ENCODE results near the gene METTL6.
"Not testable (repeated sequence)": the region's sequence is repeated elsewhere in the genome, so short reads cannot be mapped to it uniquely, and the experiment has no call there.

Gene METTL6

GRCh38 chr3:15427182-15427880, at the start of gene METTL6, which contains the start of gene EAF1:
Gene METTL6 (minus strand): TSS chr3:15427544. CDS start chr3:15426511, 1,033 bp downstream.
Gene EAF1 (plus strand): TSS chr3:15427598. CDS start chr3:15427780, 182 bp downstream.
- DNase-seq (ENCODE audit: low read depth) = peak; percentile 79

- peak; percentile 67 for DNase-seq (ENCODE audit: low read depth)
These were observed 49.0 kb upstream of the METTL6 start for GRCh38 chr3:15476378-15476777.

DNA sequence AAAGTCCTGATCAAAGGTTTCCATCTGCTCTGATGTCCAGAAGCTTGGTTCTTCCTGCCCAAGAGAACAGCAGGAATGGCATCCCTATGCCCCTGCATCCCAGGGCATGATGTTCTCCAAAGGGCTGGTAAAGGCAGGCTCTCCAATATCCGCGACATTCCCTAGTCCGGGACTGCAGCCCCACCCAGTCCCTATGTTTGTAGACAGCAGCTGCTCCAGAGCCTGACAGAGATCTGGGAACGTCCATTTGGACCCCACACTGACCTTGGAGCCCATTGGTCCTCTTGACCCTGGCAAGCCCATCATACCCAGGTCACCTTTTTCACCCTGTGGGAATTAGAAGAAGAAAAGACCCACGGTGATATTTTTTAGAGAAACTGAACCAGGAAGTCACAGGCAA, 47.8 kb upstream of the METTL6 start:
- no peak for DNase-seq (ENCODE audit: low read depth)

DNA sequence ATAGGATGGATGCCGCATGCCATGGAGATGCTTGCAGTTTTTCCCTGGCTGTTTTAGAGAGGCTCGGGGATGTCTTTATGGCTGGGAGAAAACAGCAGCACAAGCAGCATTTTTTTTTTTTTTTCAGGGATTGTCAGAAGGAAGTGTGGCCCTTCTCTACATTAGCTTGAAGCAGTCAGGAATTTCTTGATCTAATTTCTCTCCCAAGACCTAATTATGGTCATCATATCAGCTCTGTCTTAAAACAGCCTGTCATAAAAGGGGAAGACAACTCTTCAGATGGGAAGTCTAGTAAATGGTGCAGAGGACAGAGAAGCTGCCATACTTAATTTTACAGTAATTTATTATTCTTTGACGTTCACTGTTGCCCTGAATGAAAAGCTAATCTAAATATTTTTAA, 44.5 kb upstream of the METTL6 start:
- DNase-seq (ENCODE audit: low read depth) = no peak

DNA sequence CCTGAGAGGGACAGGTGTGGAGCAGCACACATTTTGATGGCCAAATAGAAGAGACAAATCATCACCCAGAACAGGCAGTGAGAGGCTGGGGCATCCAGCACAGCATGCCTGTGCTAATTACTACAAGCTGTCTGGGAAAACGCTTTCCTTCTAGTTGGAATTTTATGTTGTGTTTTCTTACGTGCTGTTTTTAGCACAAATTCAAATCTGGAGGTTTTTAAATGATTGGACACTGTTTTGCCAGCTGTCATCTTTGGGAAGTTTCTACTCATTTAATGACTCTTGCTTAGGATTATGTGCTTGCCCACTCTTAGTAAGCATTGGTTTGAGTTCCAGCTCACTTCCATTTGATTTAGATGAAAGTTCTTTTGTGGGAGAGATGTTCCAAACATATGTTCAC, 43.5 kb upstream of the METTL6 start:
- DNase-seq (ENCODE audit: low read depth) = no peak

DNA sequence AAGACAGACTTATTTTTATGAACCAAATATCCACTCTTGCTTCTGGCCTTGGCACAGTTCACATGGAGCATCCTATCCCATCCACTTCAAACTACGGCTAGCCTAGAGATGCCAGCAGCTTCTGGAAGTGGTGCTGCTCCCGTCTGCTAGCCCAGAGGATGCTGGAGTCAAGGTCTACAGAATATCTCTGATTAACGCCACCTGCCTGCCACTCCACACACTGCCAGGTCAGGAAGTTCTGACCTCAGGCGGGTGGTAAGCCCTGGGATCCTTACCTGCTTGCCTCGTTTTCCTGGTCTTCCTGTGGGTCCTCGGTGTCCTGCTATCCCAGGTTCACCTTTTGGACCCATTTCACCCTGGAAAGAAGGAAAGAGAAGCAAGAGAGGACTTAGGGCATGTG, 42.9 kb upstream of the METTL6 start:
- no peak for DNase-seq (ENCODE audit: low read depth)

GRCh38 chr3:15467227-15468181, 40.2 kb upstream of the METTL6 start:
- DNase-seq (ENCODE audit: low read depth) = no peak

- DNase-seq (ENCODE audit: low read depth) = no peak
These were observed 38.7 kb upstream of the METTL6 start for GRCh38 chr3:15465876-15466585.

DNA sequence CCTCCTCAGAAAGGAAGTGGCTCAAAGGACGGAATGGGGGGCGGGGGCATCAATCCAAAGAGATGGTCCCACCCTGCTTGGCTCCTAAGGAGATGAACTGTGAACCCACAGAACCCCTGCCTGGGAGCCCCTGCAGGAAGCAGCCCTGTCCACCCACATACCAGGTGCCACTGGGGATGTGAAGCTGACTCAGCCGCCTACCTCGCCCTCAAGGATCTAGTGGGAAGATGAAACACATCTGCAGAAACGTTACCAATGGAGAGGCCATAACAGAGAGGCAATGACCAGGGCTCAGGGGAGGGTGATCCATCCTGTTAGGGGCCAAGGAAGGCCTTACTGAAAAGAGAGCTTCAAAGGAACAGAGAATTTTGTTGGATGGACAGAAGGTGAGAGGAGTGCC, 35.1 kb upstream of the METTL6 start:
- no peak for DNase-seq (ENCODE audit: low read depth)

DNA sequence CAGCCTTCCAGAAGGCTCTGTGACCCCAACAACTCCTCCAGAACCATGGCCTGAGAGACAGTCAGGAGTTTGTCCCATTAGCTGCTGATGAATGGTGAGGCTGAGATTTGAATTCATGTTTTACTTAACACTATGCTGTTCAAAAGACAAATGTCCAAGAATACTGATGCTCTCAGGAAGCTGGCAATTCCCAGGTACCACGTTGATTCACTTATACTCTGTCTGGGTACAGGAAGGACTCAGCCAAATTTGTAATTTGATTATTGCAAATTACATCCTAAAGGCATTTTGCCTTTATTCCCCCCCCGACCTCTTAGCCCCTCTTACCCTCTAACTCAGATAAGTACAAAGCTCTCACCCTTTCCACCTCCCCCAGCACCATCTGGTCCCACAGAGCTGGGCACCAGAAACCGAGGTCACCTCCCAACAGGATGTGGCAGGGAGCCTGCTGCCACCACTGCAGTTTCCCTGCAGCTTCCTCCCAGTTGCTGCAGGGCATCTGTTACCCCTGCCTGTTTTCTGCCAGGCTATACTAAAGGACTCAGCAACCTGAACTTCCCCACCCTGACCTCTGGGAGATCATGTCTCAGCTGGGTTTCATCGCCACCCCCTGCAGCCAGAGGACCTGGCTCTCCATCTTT, 33.7 kb upstream of the METTL6 start:
- DNase-seq (ENCODE audit: low read depth) = no peak

DNA sequence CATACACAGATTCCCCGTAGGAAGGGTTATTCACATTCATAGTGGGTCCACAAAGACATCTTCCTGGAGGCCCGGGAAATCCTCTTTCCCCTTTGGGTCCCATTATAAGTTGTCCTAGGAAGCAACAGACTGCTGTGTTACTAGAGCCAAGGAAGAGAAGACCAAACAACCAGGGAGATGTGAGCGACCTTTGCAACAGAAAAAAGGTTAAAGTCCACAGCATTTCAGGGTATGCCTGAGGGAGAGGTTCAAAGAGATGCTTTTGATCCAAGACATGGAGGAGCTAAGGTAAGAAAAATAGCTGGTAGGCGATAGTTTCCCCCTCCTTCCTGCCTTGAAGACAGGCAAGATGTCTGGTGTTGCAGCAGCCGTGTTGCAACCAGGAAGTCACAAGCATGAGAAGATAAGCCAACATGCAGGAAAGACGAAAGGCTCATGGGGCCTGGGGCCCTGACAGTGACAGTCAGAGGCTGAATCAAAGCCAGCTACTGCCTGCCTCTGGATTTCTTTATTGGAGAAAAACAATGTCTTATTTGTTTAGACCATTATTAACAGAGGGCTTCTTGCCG, 31.0 kb upstream of the METTL6 start:
- no peak for DNase-seq (ENCODE audit: low read depth)

DNA sequence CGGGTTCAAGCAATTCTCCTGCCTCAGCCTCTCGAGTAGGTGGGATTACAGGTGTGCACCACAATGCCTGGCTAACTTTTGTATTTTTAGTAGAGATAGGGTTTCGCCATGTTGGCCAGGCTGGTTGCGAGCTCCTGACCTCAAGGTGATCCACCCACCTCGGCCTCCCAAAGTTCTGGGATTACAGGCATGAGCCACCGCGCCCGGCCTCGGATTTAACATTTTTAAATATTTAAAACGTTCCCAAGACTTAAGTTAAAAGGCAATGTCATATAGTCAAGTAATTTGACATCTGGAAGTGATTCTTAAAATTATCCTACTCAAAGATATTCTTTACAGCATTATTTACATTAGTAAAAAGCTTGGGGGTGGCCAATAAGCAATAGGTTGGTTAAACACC, 29.6 kb upstream of the METTL6 start:
- not testable (repeated sequence) for DNase-seq (ENCODE audit: low read depth)

DNA sequence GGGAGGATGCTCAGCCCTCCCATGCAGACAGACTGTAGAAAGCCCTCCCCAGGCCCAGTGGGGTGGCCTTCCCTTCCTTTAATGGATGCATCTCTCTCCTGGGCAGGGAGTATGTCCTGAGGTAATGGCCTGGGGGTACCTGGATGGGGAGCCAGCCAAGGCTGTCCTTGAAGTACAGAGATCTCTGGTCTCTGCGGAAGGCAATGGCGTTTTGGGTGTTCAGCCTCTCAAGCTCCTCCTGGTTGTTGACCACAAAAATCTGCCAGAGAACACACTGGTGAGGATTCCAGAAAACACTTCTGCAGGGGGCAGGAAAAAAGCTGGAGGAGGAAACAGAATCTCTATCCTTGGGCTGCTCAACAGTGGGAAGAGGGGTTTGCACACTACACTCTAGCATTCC, 29.0 kb upstream of the METTL6 start:
- DNase-seq (ENCODE audit: low read depth) = no peak

GRCh38 chr3:15455756-15456155, 28.4 kb upstream of the METTL6 start:
- DNase-seq (ENCODE audit: low read depth) = no peak

GRCh38 chr3:15454965-15455364, 27.6 kb upstream of the METTL6 start:
- DNase-seq (ENCODE audit: low read depth) = no peak

- no peak for DNase-seq (ENCODE audit: low read depth)
These were observed 26.8 kb upstream of the METTL6 start for GRCh38 chr3:15453991-15454625.

DNA sequence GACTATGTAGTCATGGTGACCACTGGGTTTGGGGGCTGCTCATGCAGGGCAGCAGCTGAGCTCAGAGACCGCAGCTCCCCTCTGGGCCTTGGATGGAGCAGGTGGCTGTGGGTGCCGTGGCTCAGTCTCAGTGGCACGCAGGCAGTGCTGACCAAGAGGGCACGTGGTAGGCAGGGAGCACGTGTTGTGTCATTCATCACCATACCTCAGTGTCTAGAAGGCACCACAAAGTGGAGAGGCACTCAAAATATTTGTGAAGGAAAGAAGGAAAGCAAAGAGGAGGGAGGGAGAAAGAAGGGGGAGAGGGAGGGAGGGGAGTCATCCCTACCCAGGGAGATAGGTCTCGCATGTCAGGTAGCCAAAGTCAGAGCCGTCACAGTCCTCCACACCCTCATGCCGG, 26.2 kb upstream of the METTL6 start:
- no peak for DNase-seq (ENCODE audit: low read depth)

DNA sequence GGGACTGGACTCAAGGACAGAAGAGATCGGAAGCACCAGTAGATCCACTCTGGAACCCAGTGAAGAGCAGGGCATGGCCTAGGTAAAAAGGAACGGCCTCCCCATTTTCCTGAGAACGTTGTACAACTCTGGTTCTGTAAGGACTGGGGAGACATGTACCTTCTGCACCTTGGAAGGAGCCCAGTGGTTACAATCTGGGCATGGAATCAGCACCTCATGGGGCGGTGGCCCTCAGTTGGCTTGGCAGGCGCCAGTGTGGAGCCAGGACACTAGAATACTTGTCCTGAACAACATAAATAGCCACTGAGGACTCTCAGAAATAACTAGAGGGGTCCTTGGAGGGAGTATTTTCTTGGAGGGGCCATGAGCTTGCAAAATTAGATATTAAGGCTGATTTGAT, 25.6 kb upstream of the METTL6 start:
- DNase-seq (ENCODE audit: low read depth) = no peak

DNA sequence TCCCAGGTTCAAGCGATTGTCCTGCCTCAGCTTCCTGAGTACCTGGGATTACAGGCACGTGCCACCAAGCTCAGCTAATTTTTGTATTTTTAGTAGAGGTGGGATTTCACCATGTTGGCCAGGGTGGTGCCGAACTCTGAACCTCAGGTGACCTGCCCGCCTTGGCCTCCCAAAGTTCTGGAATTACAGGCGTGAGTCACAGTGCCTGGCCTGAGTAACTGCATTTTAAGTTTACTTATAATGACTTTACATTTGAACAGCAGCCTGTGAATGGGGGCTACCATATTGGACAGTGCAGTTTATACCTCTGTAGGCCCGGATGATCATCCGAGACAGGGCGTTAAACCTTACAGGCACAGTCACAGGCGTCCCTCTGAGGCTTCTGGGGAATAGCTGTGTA, 24.8 kb upstream of the METTL6 start:
- DNase-seq (ENCODE audit: low read depth) = no peak

DNA sequence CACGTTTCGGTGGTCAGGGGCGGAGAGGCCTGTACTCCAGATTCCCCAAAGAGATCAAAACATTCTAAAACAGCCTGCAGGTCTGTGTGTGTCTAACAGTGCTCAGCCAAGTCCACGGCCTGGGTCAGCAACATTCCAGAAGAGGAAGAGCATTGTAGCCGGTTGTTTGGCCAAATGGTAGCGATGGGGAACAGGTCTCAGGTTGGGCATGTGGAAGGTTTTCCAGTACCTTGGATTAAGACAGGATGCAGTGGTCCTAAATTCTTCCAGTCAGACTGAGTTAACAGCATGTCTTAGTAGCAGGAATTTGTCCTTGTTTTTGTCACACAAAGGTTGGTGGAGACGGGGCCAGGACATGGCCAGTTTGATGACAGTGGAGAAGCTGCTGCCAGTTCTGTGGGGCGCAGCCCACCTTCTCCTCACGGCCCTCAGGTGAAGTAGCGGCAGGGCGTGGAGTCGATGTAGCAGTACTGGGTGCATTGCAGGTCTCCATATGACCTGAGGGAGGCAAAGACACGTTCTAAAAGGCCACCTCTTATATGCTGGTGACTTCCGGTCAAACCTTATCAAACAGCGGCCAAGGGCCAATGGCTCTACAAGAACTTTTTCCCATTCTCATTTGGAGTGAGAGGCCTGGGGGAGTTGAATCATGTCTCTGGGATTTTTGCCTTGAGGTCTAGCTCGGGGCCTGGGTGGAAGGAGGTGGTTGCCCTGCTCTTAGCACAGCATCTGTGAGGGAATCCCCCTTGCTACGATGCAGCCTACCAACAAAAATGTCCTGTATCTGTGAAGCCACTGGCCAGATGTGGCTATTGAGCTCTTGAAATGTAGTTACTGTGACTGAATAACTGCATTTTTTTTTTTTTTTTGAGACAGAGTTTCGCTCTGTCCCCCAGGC, 24.1 kb upstream of the METTL6 start:
- no peak for DNase-seq (ENCODE audit: low read depth)
